ENCODE results near the gene USP32. TPM values are rescaled to one million over a fixed set of nuclear protein-coding genes. Genes with fewer than 3 reads are reported as not detected.
"Not testable (repeated sequence)": the region's sequence is repeated elsewhere in the genome, so short reads cannot be mapped to it uniquely, and the experiment has no call there.

USP32 gene
- total and polyA plus RNA-seq, 2 donors (not counting 3 experiments of a cell fraction or from before 2014, with no cell fraction given), result 15.7 to 52.9 TPM

DNA sequence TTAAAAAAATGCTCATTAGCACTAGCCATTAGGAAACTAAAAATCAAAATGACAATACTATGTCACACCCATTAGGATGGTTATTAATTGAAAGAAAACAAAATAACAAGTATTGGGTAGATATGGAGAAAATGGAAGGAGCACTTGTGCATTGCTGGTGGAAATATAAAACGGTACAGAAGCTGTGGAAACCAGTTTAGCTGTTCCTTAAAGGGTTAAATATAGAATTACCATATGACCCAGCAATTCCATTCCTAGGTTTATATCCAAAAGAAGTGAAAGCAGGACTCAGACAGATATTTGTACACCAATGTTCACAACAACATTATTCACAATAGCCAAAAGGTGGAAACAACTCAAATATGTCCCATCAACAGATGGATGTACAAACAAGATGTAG, 13.7 kb downstream of the USP32 start:
- FAIRE-seq; H3K9me3 ChIP-seq (replicated peaks; ENCODE audit: control insufficient read depth, insufficient read depth, low read length); POLR2A ChIA-PET; H3K4me3 ChIP-seq (replicated peaks in 1 of 3; ENCODE audit: insufficient read depth in 1 of 3, low read depth in 1 of 3, low read length in 3 of 3); H3K9ac ChIP-seq (replicated peaks; ENCODE audit: extremely low read depth, insufficient read depth, low read length); H3K4me1 ChIP-seq (ENCODE audit: control insufficient read depth, extremely low read depth, insufficient read depth, low read length); H4K20me1 ChIP-seq (replicated peaks; ENCODE audit: control insufficient read depth, extremely low read depth, insufficient read depth, low read length); intact Hi-C loops (cut with micrococcal nuclease); DNase-seq (ENCODE audit: low read depth, low spot score); BruUV-seq (replicated peaks); dilution Hi-C loops (cut with MboI; ENCODE audit: extremely low pct_ligation_motif_present, low sequenced_read_pairs); H3K27ac ChIP-seq (ENCODE audit: insufficient read depth, low read depth, low read length); H3K36me3 ChIP-seq (ENCODE audit: control insufficient read depth in 2 of 2, extremely low read depth in 1 of 2, insufficient read depth in 2 of 2, low read length in 2 of 2); H3K9me1 ChIP-seq (replicated peaks; ENCODE audit: control insufficient read depth, extremely low read depth, insufficient read depth, low read length); H3K4me2 ChIP-seq (ENCODE audit: insufficient read depth, low read length); H3K27me3 ChIP-seq (ENCODE audit: control insufficient read depth in 2 of 2, insufficient read depth in 2 of 2, low read length in 2 of 2); H2AFZ ChIP-seq (ENCODE audit: low read depth, low read length): not testable (repeated sequence)
- CTCF ChIA-PET, result interaction anchor here (1.2 kb wide), 1 partner anchor 147 kb away, joined by 4 read pairs; no protein-coding TSS in a partner anchor
- peaks cover 16% of the 10 kb centered on the region for H3K79me2 ChIP-seq (ENCODE audit: control insufficient read depth, insufficient read depth, low read length)

- H3K4me3 ChIP-seq (replicated peaks in 1 of 3; ENCODE audit: insufficient read depth in 1 of 3, low read depth in 1 of 3, low read length in 3 of 3), result no peak overlapping the region
- POLR2A ChIA-PET, result no interaction called here
- no peaks in the 10 kb centered on the region for H4K20me1 ChIP-seq (replicated peaks; ENCODE audit: control insufficient read depth, extremely low read depth, insufficient read depth, low read length)
- no peaks in the 10 kb centered on the region for H3K9me3 ChIP-seq (replicated peaks; ENCODE audit: control insufficient read depth, insufficient read depth, low read length)
- no peak for TF ChIP-seq POLR2A (IDR thresholded peaks at IDR 0.05; ENCODE audit: low read depth, low read length)
- TF ChIP-seq MYC (IDR thresholded peaks at IDR 0.05; ENCODE audit: low read depth, low read length), result no peak
- TF ChIP-seq CTCF (IDR thresholded peaks at IDR 0.05; ENCODE audit: extremely low read depth in 1 of 2, insufficient read depth in 1 of 2, low read depth in 1 of 2, low read length in 2 of 2), result no peak
- TF ChIP-seq FOS (IDR thresholded peaks at IDR 0.05; ENCODE audit: borderline replicate concordance, insufficient read depth, low read length), result no peak
- TF ChIP-seq, protein P1, sequence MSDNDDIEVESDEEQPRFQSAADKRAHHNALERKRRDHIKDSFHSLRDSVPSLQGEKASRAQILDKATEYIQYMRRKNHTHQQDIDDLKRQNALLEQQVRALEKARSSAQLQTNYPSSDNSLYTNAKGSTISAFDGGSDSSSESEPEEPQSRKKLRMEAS (IDR thresholded peaks at IDR 0.05; ENCODE audit: insufficient read depth, insufficient read length), result no peak
- TF ChIP-seq POLR2AphosphoS5 (IDR thresholded peaks at IDR 0.05; ENCODE audit: insufficient read depth, low read depth, low read length), result no peak
- no peak for TF ChIP-seq GATA2 (IDR thresholded peaks at IDR 0.05; ENCODE audit: insufficient read depth, insufficient read length, low read depth, low read length)
- no peak for TF ChIP-seq JUN (IDR thresholded peaks at IDR 0.05; ENCODE audit: borderline replicate concordance, insufficient read depth, insufficient read length, low read depth)
- TF ChIP-seq EZH2 (IDR thresholded peaks at IDR 0.05; ENCODE audit: borderline replicate concordance, low read depth, low read length, severe bottlenecking), result no peak
- dilution Hi-C loops (cut with MboI; ENCODE audit: extremely low pct_ligation_motif_present, low sequenced_read_pairs), result no loop called here
- no peak for DNase-seq (ENCODE audit: low read depth, low spot score)
- no peaks in the 10 kb centered on the region for H3K9me1 ChIP-seq (replicated peaks; ENCODE audit: control insufficient read depth, extremely low read depth, insufficient read depth, low read length)
- CTCF ChIA-PET, result interaction anchor here (0.6 to 1.6 kb wide), 4 partner anchors 14 to 142 kb away, joined by 3 to 4 read pairs (median 3); no protein-coding TSS in a partner anchor
- intact Hi-C loops (cut with micrococcal nuclease), result no loop called here
- H3K4me2 ChIP-seq (ENCODE audit: insufficient read depth, low read length), result no peak overlapping the region
- H3K36me3 ChIP-seq (ENCODE audit: control insufficient read depth in 2 of 2, extremely low read depth in 1 of 2, insufficient read depth in 2 of 2, low read length in 2 of 2), result no peaks in the 10 kb centered on the region
- no peak overlapping the region for H2AFZ ChIP-seq (ENCODE audit: low read depth, low read length)
- BruUV-seq (replicated peaks), result no TSS peak
- H3K27me3 ChIP-seq (ENCODE audit: control insufficient read depth in 2 of 2, insufficient read depth in 2 of 2, low read length in 2 of 2), result no peaks in the 10 kb centered on the region
- H3K79me2 ChIP-seq (ENCODE audit: control insufficient read depth, insufficient read depth, low read length), result peaks cover 18% of the 10 kb centered on the region
- H3K27ac ChIP-seq (ENCODE audit: insufficient read depth, low read depth, low read length), result no peak overlapping the region
- FAIRE-seq, result no peak
- no peaks in the 10 kb centered on the region for H3K4me1 ChIP-seq (ENCODE audit: control insufficient read depth, extremely low read depth, insufficient read depth, low read length)
- no peak overlapping the region for H3K9ac ChIP-seq (replicated peaks; ENCODE audit: extremely low read depth, insufficient read depth, low read length)
Observed at GRCh38 chr17:60372790-60373483, 19.0 kb downstream of the USP32 start.

Measured in endothelial cell of umbilical vein (primary cell).